HG02798 (cell line): Measurements from ENCODE around the gene INTS7.

Experiments used
- ATAC-seq: cut with Tn5 transposase; IDR thresholded peaks from one replicate; pipeline ENCODE4 v1.9.1; 2021; ENCODE audit warnings: mild to moderate bottlenecking; ENCODE audit not compliant: unreplicated experiment, poor library complexity

INTS7 gene, protein sequence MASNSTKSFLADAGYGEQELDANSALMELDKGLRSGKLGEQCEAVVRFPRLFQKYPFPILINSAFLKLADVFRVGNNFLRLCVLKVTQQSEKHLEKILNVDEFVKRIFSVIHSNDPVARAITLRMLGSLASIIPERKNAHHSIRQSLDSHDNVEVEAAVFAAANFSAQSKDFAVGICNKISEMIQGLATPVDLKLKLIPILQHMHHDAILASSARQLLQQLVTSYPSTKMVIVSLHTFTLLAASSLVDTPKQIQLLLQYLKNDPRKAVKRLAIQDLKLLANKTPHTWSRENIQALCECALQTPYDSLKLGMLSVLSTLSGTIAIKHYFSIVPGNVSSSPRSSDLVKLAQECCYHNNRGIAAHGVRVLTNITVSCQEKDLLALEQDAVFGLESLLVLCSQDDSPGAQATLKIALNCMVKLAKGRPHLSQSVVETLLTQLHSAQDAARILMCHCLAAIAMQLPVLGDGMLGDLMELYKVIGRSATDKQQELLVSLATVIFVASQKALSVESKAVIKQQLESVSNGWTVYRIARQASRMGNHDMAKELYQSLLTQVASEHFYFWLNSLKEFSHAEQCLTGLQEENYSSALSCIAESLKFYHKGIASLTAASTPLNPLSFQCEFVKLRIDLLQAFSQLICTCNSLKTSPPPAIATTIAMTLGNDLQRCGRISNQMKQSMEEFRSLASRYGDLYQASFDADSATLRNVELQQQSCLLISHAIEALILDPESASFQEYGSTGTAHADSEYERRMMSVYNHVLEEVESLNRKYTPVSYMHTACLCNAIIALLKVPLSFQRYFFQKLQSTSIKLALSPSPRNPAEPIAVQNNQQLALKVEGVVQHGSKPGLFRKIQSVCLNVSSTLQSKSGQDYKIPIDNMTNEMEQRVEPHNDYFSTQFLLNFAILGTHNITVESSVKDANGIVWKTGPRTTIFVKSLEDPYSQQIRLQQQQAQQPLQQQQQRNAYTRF

DNA sequence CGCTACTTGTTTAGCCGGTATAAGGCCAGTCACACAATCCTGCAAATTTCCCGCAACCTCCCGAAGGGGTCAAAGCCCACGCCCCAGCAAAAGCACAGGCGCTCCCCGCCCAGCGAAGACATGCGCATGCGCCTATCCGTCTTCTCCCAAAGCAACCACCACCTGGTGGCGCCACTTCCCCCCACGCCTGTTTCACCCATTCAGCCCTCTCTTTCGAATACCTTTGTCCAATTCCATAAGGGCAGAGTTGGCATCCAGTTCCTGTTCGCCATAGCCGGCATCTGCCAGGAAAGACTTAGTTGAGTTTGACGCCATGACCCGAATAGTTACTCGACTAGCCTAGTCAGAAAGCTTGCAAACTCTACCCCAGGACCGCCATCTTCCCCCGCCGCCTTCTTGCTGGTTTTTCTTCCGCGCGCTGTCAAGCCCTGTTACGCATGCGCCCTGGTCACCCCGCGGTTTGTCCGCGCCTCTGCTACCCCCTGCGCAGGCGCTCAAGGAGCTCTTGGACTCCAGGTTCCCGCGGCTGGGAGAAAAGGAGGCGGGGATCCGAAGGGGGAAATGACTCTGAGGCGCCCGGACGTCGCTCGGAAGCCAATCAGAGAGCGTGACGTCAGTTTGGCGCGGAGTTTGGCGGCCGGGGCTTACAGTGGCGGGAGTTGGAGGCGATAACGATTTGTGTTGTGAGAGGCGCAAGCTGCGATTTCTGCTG is at the start of gene INTS7, which contains the start of gene DTL:
Gene INTS7, minus strand, starts transcription at position 435 of the 712 bp plus-strand sequence. Its CDS starts 120 bp downstream, at position 315.
Gene DTL, plus strand, starts transcription at position 626 of the 712 bp plus-strand sequence. CDS start 143 bp downstream, outside the sequence.
- ATAC-seq: peak; percentile 80

- ATAC-seq: no peak
These were observed 47.5 kb upstream of the INTS7 start for GRCh38 chr1:212082765-212083406.

DNA sequence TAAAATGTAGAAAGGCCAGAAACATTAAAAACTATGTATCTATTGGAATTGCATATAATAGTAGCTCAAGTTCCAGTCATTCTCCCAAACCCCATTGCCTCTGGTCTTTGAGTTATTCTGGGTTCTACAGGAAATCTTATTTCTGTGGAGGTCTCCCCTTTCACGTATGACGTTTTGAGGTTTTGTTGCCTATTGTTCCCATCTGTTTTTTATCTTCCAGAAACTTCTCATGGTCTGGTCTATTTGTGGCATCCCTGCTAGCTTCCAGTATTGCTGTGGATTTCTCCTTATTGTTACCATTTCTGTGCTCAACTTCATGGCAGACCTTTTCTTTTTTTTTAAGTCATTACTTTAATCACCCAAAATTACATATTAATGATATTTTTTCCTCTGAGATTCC is 43.5 kb upstream of the INTS7 start:
- ATAC-seq: no peak

GRCh38 chr1:212077028-212077427 is 41.7 kb upstream of the INTS7 start:
- no peak for ATAC-seq

- no peak for ATAC-seq
These were observed 39.5 kb upstream of the INTS7 start for GRCh38 chr1:212074856-212075255.

DNA sequence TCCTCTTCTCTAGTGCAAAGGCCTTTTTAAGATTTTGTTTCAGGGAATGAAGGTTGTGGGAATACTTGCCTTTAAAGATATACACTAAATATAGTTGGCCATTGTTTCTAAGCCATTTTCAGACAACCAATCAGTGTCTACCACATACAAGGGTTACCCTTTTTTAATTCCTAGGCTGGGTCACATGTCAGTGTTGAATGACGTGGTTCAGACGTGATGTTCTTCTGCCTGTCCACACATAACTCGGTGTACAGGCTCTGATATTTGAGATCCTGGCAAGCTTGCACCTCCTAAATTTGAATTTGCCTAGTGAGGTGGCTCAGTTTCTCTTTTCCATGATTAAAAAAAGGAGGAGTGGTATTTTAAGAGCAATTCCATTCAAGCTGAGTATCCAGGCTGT is 39.0 kb upstream of the INTS7 start:
- no peak for ATAC-seq

- ATAC-seq: no peak
These were observed 38.1 kb upstream of the INTS7 start for GRCh38 chr1:212073490-212073889.

GRCh38 chr1:212072047-212072446 is 36.7 kb upstream of the INTS7 start:
- no peak for ATAC-seq

- no peak for ATAC-seq
These were observed 35.5 kb upstream of the INTS7 start for GRCh38 chr1:212070720-212071302.

- no peak for ATAC-seq
These were observed 32.4 kb upstream of the INTS7 start for GRCh38 chr1:212067787-212068186.

DNA sequence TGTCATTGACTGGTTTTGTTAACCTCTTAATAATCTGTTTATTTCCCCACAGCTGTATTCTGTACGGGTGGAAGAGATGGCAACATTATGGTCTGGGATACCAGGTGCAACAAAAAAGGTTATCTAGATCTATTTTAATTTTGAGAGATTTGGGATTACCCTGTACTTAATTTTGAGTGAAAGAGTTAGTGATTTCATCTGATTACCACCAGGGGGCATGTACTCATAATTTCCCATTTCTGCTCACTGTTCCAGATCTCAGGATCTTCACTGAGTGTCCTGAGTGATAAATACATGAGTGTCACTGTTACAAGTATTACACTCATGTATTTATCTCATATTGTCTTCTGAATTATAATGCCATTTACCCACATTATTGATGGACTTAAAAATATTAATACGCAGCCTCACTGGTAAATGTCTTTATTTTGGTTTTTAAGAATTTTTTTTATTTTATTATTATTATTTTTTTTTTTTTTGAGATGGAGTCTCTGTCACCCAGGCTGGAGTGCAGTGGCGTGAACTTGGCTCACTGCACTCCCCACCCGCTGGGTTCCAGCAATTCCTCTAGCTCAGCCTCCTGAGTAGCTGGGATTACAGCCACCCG is 27.6 kb upstream of the INTS7 start:
- ATAC-seq: no peak

GRCh38 chr1:212060632-212061472 is 25.5 kb upstream of the INTS7 start:
- no peak for ATAC-seq

GRCh38 chr1:212055333-212055732 is 20.0 kb upstream of the INTS7 start:
- no peak for ATAC-seq

- ATAC-seq: no peak
These were observed 18.6 kb upstream of the INTS7 start for GRCh38 chr1:212053993-212054392.

GRCh38 chr1:212045981-212046380 is 10.6 kb upstream of the INTS7 start:
- ATAC-seq: no peak

DNA sequence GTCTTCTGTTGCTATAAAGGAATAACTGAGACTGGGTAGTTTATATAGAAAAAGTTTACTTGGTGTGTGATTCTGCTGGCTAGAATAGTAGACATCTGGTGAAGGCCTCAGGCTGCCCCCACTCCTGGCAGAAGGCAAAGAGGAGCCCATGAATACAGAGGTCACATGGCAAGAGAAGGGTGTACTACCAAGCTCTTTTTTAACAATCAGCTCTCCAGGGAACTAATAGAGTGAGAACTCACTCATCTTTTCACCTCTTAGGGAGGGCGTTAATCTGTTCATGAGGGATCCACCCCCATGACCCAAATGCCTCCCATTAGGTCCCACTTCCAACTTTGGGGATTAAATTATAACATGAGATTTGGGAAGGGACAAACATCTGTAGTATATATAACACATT is 9.5 kb upstream of the INTS7 start:
- ATAC-seq: no peak

GRCh38 chr1:212042436-212042835 is 7.1 kb upstream of the INTS7 start:
- ATAC-seq: no peak
